OCI-LY3 (cell line): ENCODE results near the gene BMP7.

Experiments used
- CTCF ChIP-seq: fragments of 200-600, 300-600 bp; sonication (generic); IDR thresholded peaks from 2 replicates; pipeline ENCODE4 v1.5.1; 2014; ENCODE audit warnings: antibody characterized with exemption, low read length, low read depth
- EZH2phosphoT487 ChIP-seq: fragments of 200-600 bp; shearing (Covaris generic); IDR thresholded peaks from 2 replicates; pipeline ENCODE4 v1.6.1; 2018; ENCODE audit warnings: antibody characterized with exemption, mixed run types, low read depth

GRCh38 chr20:57217802-57218201 lies 48.6 kb downstream of the BMP7 start:
- TF ChIP-seq CTCF (no peak), EZH2phosphoT487 (no peak)
